ENCODE measurements around the gene PRAF2. TPM values are rescaled to one million over a fixed set of nuclear protein-coding genes. Genes with fewer than 3 reads are reported as not detected.

PRAF2 gene
- total and polyA plus RNA-seq, 2 experiments from 2014 or later, result 6.7 to 59.7 TPM

GRCh38 chrX:49063715-49064114, 10.1 kb downstream of the PRAF2 start:
- Histone ChIP-seq H3K4me2 (no peak overlapping the region), H3K79me2 (peaks cover 4% of the 10 kb centered on the region), H3K4me3 (no peak overlapping the region), H3K27me3 (no peaks in the 10 kb centered on the region), H3K9me2 (replicated peaks; ENCODE audit: insufficient read depth) (no peaks in the 10 kb centered on the region), H3K4me1 (ENCODE audit: insufficient read depth) (no peaks in the 10 kb centered on the region), H3K9me3 (ENCODE audit: low read depth) (no peaks in the 10 kb centered on the region), H3K27ac (no peak overlapping the region), H3K36me3 (replicated peaks; ENCODE audit: insufficient read depth, low read depth) (no peaks in the 10 kb centered on the region), H4K20me1 (ENCODE audit: insufficient read depth, poor library complexity, severe bottlenecking) (no peaks in the 10 kb centered on the region), H2AFZ (no peak overlapping the region)
- WGBS (ENCODE audit: low lambda C conversion rate, missing lambda C conversion rate), result 95% methylated on average over 8 of the region's 9 CpGs
- DNase-seq (ENCODE audit: low spot score), result no peak
- TF ChIP-seq EZH2phosphoT487 (IDR thresholded peaks at IDR 0.05; ENCODE audit: low read depth, severe bottlenecking, unreplicated experiment) (no peak), CTCF (IDR thresholded peaks at IDR 0.05; ENCODE audit: poor library complexity) (no peak), EZH2 (IDR thresholded peaks at IDR 0.05; ENCODE audit: borderline replicate concordance) (no peak)

- Histone ChIP-seq H3K9me2 (replicated peaks; ENCODE audit: insufficient read depth) (no peaks in the 10 kb centered on the region), H3K4me3 (no peak overlapping the region), H3K79me2 (peaks cover 4% of the 10 kb centered on the region), H3K4me2 (no peak overlapping the region), H3K9me3 (ENCODE audit: low read depth) (no peaks in the 10 kb centered on the region), H2AFZ (no peak overlapping the region), H4K20me1 (ENCODE audit: insufficient read depth, poor library complexity, severe bottlenecking) (no peaks in the 10 kb centered on the region), H3K27me3 (no peaks in the 10 kb centered on the region), H3K4me1 (ENCODE audit: insufficient read depth) (no peaks in the 10 kb centered on the region), H3K36me3 (replicated peaks; ENCODE audit: insufficient read depth, low read depth) (no peaks in the 10 kb centered on the region), H3K27ac (peak overlapping the region; percentile 60)
- 80% methylated on average over 10 of the region's 10 CpGs for WGBS (ENCODE audit: low lambda C conversion rate, missing lambda C conversion rate)
- DNase-seq (ENCODE audit: low spot score), result no peak
- TF ChIP-seq EZH2phosphoT487 (IDR thresholded peaks at IDR 0.05; ENCODE audit: low read depth, severe bottlenecking, unreplicated experiment) (no peak), EZH2 (IDR thresholded peaks at IDR 0.05; ENCODE audit: borderline replicate concordance) (no peak), CTCF (IDR thresholded peaks at IDR 0.05; ENCODE audit: poor library complexity) (no peak)
These were observed 11.9 kb downstream of the PRAF2 start for GRCh38 chrX:49061916-49062315.

GRCh38 chrX:49061490-49061889, 12.3 kb downstream of the PRAF2 start:
- H3K36me3 ChIP-seq (replicated peaks; ENCODE audit: insufficient read depth, low read depth), result no peaks in the 10 kb centered on the region
- TF ChIP-seq EZH2phosphoT487 (IDR thresholded peaks at IDR 0.05; ENCODE audit: low read depth, severe bottlenecking, unreplicated experiment), result no peak
- no peak for TF ChIP-seq CTCF (IDR thresholded peaks at IDR 0.05; ENCODE audit: poor library complexity)
- no peak for TF ChIP-seq EZH2 (IDR thresholded peaks at IDR 0.05; ENCODE audit: borderline replicate concordance)
- no peak overlapping the region for H2AFZ ChIP-seq
- H3K9me2 ChIP-seq (replicated peaks; ENCODE audit: insufficient read depth), result no peaks in the 10 kb centered on the region
- H3K79me2 ChIP-seq, result peaks cover 4% of the 10 kb centered on the region
- H3K27ac ChIP-seq, result peak overlapping the region; percentile 60
- H3K27me3 ChIP-seq, result no peaks in the 10 kb centered on the region
- no peak overlapping the region for H3K4me3 ChIP-seq
- 87% methylated on average over 7 of the region's 7 CpGs for WGBS (ENCODE audit: low lambda C conversion rate, missing lambda C conversion rate)
- DNase-seq (ENCODE audit: low spot score), result no peak
- no peak overlapping the region for H3K4me2 ChIP-seq
- no peaks in the 10 kb centered on the region for H3K4me1 ChIP-seq (ENCODE audit: insufficient read depth)
- H4K20me1 ChIP-seq (ENCODE audit: insufficient read depth, poor library complexity, severe bottlenecking), result no peaks in the 10 kb centered on the region
- no peaks in the 10 kb centered on the region for H3K9me3 ChIP-seq (ENCODE audit: low read depth)

DNA sequence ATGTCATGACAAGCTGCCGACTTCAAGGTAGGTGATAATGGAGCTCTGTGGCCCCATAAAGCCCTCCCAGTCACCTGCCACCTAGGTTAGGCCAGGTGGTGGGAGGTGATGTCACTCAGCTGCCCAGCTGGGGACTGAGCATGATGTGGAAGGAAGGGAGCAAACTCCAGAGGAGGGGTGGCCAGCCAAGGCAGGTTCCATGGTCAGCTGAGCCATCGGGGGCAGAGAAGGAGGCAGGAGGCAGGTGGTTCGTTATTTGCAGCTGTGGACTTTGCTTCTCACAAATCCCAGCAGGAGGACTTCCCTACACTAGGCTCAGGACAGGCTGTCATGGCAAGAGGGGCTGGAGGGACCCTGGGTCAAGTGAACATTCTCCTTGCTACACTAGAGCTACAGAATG, 12.9 kb downstream of the PRAF2 start:
- no peaks in the 10 kb centered on the region for H3K9me3 ChIP-seq (ENCODE audit: low read depth)
- 67% methylated on average over 3 of the region's 3 CpGs for WGBS (ENCODE audit: low lambda C conversion rate, missing lambda C conversion rate)
- peaks cover 4% of the 10 kb centered on the region for H3K79me2 ChIP-seq
- H4K20me1 ChIP-seq (ENCODE audit: insufficient read depth, poor library complexity, severe bottlenecking), result no peaks in the 10 kb centered on the region
- no peaks in the 10 kb centered on the region for H3K9me2 ChIP-seq (replicated peaks; ENCODE audit: insufficient read depth)
- no peaks in the 10 kb centered on the region for H3K36me3 ChIP-seq (replicated peaks; ENCODE audit: insufficient read depth, low read depth)
- H3K4me2 ChIP-seq, result peak overlapping the region; percentile 66
- no peak overlapping the region for H3K4me3 ChIP-seq
- H3K27me3 ChIP-seq, result no peaks in the 10 kb centered on the region
- H3K4me1 ChIP-seq (ENCODE audit: insufficient read depth), result no peaks in the 10 kb centered on the region
- H3K27ac ChIP-seq, result peak overlapping the region; percentile 93
- no peak for TF ChIP-seq EZH2phosphoT487 (IDR thresholded peaks at IDR 0.05; ENCODE audit: low read depth, severe bottlenecking, unreplicated experiment)
- no peak for TF ChIP-seq EZH2 (IDR thresholded peaks at IDR 0.05; ENCODE audit: borderline replicate concordance)
- TF ChIP-seq CTCF (IDR thresholded peaks at IDR 0.05; ENCODE audit: poor library complexity), result no peak
- no peak overlapping the region for H2AFZ ChIP-seq
- peak; percentile 56 for DNase-seq (ENCODE audit: low spot score)
